GM19099 (cell line): ENCODE data around the gene SLC35B4.

Source experiments
- POLR2A ChIP-seq: IDR thresholded peaks from 3 replicates; pipeline ENCODE4 v1.6.1; 2011; ENCODE audit warnings: low read depth; ENCODE audit not compliant: insufficient read length; ENCODE audit errors: extremely low read depth

The SLC35B4 gene

GRCh38 chr7:134315679-134316538, 821 bp downstream of the SLC35B4 start:
- no peak for TF ChIP-seq POLR2A

- no peak for TF ChIP-seq POLR2A
These were observed 3.2 kb downstream of the SLC35B4 start for GRCh38 chr7:134313543-134313942.

GRCh38 chr7:134312717-134313116, 4.0 kb downstream of the SLC35B4 start:
- no peak for TF ChIP-seq POLR2A

GRCh38 chr7:134311807-134312206, 4.9 kb downstream of the SLC35B4 start:
- no peak for TF ChIP-seq POLR2A

- TF ChIP-seq POLR2A = no peak
These were observed 8.2 kb downstream of the SLC35B4 start for GRCh38 chr7:134308548-134308947.

GRCh38 chr7:134307320-134307719, 9.4 kb downstream of the SLC35B4 start:
- TF ChIP-seq POLR2A = no peak

GRCh38 chr7:134302120-134302519, 14.6 kb downstream of the SLC35B4 start:
- TF ChIP-seq POLR2A = no peak

GRCh38 chr7:134301592-134301991, 15.1 kb downstream of the SLC35B4 start:
- no peak for TF ChIP-seq POLR2A

- TF ChIP-seq POLR2A = no peak
These were observed 15.7 kb downstream of the SLC35B4 start for GRCh38 chr7:134300988-134301387.

GRCh38 chr7:134298902-134299683, 17.6 kb downstream of the SLC35B4 start:
- TF ChIP-seq POLR2A = no peak

GRCh38 chr7:134297489-134297888, 19.2 kb downstream of the SLC35B4 start:
- no peak for TF ChIP-seq POLR2A

- TF ChIP-seq POLR2A = no peak
These were observed 23.6 kb downstream of the SLC35B4 start for GRCh38 chr7:134293002-134293740.

- no peak for TF ChIP-seq POLR2A
These were observed 26.4 kb downstream of the SLC35B4 start for GRCh38 chr7:134290286-134290685.

GRCh38 chr7:134289841-134290240, 26.9 kb downstream of the SLC35B4 start:
- TF ChIP-seq POLR2A = no peak

GRCh38 chr7:134289423-134289822, 27.3 kb downstream of the SLC35B4 start:
- no peak for TF ChIP-seq POLR2A
